ENCODE results near the gene RBM17. TPM values are rescaled to one million over a fixed set of nuclear protein-coding genes. Genes with fewer than 3 reads are reported as not detected.

RBM17 gene
- polyA plus RNA-seq, 1 experiment = 28.9 TPM

GRCh38 chr10:6148251-6148701 lies 59.4 kb downstream of the RBM17 start:
- CTCF ChIA-PET = interaction anchor here (2.0 kb wide), 1 partner anchor 54 kb away, joined by 8 read pairs; the partner anchor contains the start of gene PFKFB3

DNA sequence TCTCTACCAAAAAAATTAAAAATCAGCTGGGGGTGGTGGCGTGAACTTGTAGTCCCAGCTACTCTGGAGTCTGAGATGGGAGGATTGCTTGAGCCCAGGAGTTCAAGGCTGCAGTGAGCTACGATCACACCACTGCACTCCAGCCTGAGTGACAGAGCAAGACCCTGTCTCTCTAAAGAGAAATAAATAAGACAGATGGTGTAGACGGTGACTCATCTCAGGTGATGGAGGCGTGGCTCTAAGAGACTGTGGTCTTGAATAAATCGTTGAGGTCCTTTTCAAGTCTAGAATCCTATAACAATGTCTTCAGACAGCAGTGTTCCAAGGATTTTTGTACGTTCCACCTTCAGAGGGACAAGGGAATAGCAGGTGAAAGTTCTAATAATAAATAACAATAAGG lies 60.1 kb downstream of the RBM17 start:
- Histone ChIP-seq H3K27me3 (ENCODE audit: control insufficient read depth, insufficient read depth, low read length) (no peaks in the 10 kb centered on the region), H3K4me3 (ENCODE audit: low read depth, low read length) (no peak overlapping the region), H3K36me3 (ENCODE audit: control insufficient read depth, insufficient read depth, low read length) (0 out of 2 replicates have a peak, but pooled peaks cover 1% of the 10 kb centered on the region)
- ChIA-PET POLR2A (no interaction called here), CTCF (interaction anchor here (2.0 kb wide), 1 partner anchor 53 kb away, joined by 8 read pairs; the partner anchor contains the start of gene PFKFB3)
- no peak for DNase-seq (ENCODE audit: low read depth)
- TF ChIP-seq, protein P1, sequence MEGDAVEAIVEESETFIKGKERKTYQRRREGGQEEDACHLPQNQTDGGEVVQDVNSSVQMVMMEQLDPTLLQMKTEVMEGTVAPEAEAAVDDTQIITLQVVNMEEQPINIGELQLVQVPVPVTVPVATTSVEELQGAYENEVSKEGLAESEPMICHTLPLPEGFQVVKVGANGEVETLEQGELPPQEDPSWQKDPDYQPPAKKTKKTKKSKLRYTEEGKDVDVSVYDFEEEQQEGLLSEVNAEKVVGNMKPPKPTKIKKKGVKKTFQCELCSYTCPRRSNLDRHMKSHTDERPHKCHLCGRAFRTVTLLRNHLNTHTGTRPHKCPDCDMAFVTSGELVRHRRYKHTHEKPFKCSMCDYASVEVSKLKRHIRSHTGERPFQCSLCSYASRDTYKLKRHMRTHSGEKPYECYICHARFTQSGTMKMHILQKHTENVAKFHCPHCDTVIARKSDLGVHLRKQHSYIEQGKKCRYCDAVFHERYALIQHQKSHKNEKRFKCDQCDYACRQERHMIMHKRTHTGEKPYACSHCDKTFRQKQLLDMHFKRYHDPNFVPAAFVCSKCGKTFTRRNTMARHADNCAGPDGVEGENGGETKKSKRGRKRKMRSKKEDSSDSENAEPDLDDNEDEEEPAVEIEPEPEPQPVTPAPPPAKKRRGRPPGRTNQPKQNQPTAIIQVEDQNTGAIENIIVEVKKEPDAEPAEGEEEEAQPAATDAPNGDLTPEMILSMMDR (IDR thresholded peaks at IDR 0.05; ENCODE audit: insufficient read depth, low read depth, low read length) = no peak

More at GRCh38 chr10:6148251-6148701, 59.4 kb downstream of the RBM17 start:
- TF ChIP-seq, protein P1 (IDR thresholded peaks at IDR 0.05; ENCODE audit: insufficient read depth, low read depth, low read length) = no peak
- 0 out of 2 replicates have a peak, but pooled peaks cover under 1% of the 10 kb centered on the region for H3K36me3 ChIP-seq (ENCODE audit: control insufficient read depth, insufficient read depth, low read length)
- no peak overlapping the region for H3K4me3 ChIP-seq (ENCODE audit: low read depth, low read length)
- POLR2A ChIA-PET = no interaction called here
- no peaks in the 10 kb centered on the region for H3K27me3 ChIP-seq (ENCODE audit: control insufficient read depth, insufficient read depth, low read length)
- DNase-seq (ENCODE audit: low read depth) = no peak

DNA sequence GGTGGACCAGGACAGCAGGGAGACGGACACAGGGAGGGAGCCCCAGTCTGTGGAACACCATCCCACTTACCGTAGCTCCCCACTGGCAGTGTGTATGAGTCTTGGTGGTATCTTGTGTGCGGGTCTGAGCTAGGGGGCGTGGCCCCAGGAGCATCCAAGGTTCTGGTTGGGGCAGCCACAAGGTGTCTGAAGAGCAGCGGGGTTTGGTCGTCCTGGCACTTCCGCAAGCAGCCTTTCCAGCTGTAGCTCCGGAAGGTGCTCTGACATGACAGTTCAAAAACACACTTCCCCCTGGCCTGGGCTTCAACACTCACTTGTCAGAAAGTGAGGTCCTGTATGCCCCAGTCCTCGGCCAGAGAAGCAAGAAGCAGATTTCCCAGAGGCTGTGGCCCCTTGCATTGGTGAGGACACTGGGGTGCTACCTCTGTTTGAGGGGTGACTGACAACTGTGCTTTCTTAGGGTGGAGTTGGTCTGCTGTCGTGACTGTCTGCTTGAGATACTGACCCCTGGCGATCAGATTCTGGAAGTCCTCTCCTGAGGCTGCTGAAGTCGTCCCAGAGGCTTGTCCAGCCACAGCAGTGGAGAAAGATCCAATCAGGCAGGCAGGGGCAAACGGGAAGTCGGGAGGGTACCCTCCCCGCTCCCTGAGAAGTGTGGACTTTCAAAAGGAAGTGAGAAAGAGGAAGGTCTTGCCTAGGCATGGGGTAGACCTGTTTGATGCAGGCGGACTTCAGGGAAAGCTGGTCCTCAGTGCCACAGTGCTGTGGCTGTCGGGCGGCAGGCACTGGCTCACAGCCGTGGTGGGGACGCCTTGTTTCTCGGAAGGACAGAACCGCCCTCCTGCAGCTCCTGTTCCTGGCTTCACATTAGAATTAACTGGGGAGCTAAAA lies 62.5 kb downstream of the RBM17 start:
- no peak for DNase-seq (ENCODE audit: low read depth)
- Histone ChIP-seq H3K36me3 (ENCODE audit: control insufficient read depth, insufficient read depth, low read length) (peaks cover 1% of the 10 kb centered on the region; the same call in 1 of the 2 replicates), H3K4me3 (ENCODE audit: low read depth, low read length) (no peak overlapping the region), H3K27me3 (ENCODE audit: control insufficient read depth, insufficient read depth, low read length) (no peaks in the 10 kb centered on the region)
- ChIA-PET CTCF (interaction anchor here (0.6 to 2.4 kb wide), 31 partner anchors 9 to 1534 kb away, joined by 3 to 12 read pairs (median 4); partner anchors contain the start of gene PFKFB3), POLR2A (no interaction called here)
- TF ChIP-seq, protein P1 (IDR thresholded peaks at IDR 0.05; ENCODE audit: insufficient read depth, low read depth, low read length) = peak; percentile 80

DNA sequence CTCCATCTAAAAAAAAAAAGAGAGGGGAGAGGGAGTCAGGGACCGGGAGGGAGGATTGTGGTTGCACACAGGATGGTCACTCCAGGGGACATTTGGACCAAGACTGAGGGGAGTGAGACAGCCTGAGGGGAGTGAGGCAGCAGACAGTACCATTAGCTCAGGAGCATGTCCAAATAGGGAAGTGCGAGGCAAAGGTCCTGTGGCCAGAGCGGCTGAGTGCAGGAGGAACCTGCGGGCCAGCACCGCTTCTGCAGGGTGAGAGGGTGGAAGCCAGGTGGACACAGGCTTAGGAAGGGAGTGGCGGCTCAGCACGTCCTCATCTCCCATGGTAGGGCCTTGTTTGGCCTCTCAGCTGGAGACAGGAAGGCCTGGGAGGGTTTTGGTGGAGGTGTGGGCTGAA lies 65.0 kb downstream of the RBM17 start:
- Histone ChIP-seq H3K36me3 (ENCODE audit: control insufficient read depth, insufficient read depth, low read length) (peaks cover 1% of the 10 kb centered on the region; the same call in 1 of the 2 replicates), H3K4me3 (ENCODE audit: low read depth, low read length) (no peak overlapping the region), H3K27me3 (ENCODE audit: control insufficient read depth, insufficient read depth, low read length) (no peaks in the 10 kb centered on the region)
- CTCF ChIA-PET = interaction anchor here (0.7 to 1.4 kb wide), 5 partner anchors 14 to 205 kb away, joined by 3 to 4 read pairs (median 3); no protein-coding TSS in a partner anchor
- TF ChIP-seq, protein P1 (IDR thresholded peaks at IDR 0.05; ENCODE audit: insufficient read depth, low read depth, low read length) = no peak
- no peak for DNase-seq (ENCODE audit: low read depth)
- POLR2A ChIA-PET = no interaction called here

GRCh38 chr10:6154566-6154965 lies 65.7 kb downstream of the RBM17 start:
- ChIA-PET CTCF (interaction anchor here (1.1 to 1.4 kb wide), 4 partner anchors 13 to 247 kb away, joined by 3 to 4 read pairs (median 3); no protein-coding TSS in a partner anchor), POLR2A (no interaction called here)
- Histone ChIP-seq H3K4me3 (ENCODE audit: low read depth, low read length) (no peak overlapping the region), H3K27me3 (ENCODE audit: control insufficient read depth, insufficient read depth, low read length) (no peaks in the 10 kb centered on the region), H3K36me3 (ENCODE audit: control insufficient read depth, insufficient read depth, low read length) (peaks cover 1% of the 10 kb centered on the region; the same call in 1 of the 2 replicates)
- TF ChIP-seq, protein P1 (IDR thresholded peaks at IDR 0.05; ENCODE audit: insufficient read depth, low read depth, low read length) = no peak
- no peak for DNase-seq (ENCODE audit: low read depth)

Data from BJ (cell line).